ENCODE measurements around the gene CCNI2. TPM values are rescaled to one million over a fixed set of nuclear protein-coding genes. Genes with fewer than 3 reads are reported as not detected.
A peak's percentile ranks its signal among the peaks of the same experiment; 100 is the strongest.

Gene CCNI2
- total and polyA plus RNA-seq, 10 of the 15 experiments (the other 5 are each of a cell fraction or from before 2014, with no cell fraction given): 1.8 to 8.0 (median 3.2) TPM

DNA sequence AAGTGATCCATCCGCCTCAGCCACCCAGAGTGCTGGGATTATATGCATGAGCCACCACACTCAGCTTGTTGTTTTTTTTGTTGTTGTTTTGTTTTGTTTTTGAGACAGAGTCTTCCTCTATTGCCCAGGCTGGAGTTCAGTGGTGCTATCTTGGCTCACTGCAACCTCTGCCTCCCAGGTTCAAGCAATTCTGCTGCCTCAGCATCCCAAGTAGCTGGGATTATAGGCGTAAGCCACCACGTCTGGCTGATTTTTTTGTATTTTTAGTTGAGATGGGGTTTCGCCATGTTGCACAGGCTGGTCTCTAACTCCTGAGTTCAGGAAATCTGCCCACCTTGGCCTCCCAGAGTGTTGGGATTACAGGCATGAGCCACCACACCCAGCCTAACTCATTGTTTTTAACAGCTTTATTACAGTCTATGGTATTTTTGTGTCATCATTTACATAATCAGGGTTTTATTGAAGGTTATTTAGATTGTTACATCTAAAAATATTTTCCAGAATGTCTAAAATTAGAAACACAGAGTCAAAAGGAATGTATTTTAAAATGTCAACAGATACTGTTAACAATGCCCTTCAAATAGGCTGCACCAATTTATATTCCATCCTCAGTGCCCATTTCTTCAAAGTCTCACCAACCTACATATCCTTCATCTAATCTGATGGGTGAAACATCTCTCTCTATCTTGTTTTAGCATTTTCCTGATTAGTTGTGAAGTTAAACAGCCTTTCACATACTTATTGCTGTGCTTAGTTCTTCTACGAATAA lies 28.5 kb upstream of the CCNI2 start:
- H3K27me3 ChIP-seq (replicated peaks in 1 of 2; ENCODE audit: control insufficient read depth in 2 of 2, insufficient read depth in 2 of 2, low read length in 1 of 2): no peaks in the 10 kb centered on the region
- ATAC-seq: no peak; the same call in 2 of the 3 replicates
- CTCF ChIA-PET: interaction anchor here (0.7 to 1.9 kb wide), 3 partner anchors 9 to 19 kb away, joined by 3 to 6 read pairs (median 6); no protein-coding TSS in a partner anchor
- TF ChIP-seq SUZ12 (IDR thresholded peaks at IDR 0.05; ENCODE audit: unreplicated experiment): no peak
- no peak for TF ChIP-seq ASH2L (IDR thresholded peaks at IDR 0.05; ENCODE audit: borderline replicate concordance, low read depth)
- TF ChIP-seq NFYA (IDR thresholded peaks at IDR 0.05; ENCODE audit: borderline replicate concordance, low read depth, low read length): no peak
- TF ChIP-seq MTA3 (IDR thresholded peaks at IDR 0.05; ENCODE audit: borderline replicate concordance, low read length): no peak
- TF ChIP-seq EGR1 (IDR thresholded peaks at IDR 0.05; ENCODE audit: borderline replicate concordance in 1 of 2, low read depth in 2 of 2, low read length in 2 of 2): no peak
- POLR2A ChIA-PET: interaction anchor here (0.6 to 1.8 kb wide), 3 partner anchors 15 to 70 kb away, joined by 3 to 12 read pairs (median 4); no protein-coding TSS in a partner anchor
- WGBS (ENCODE audit: insufficient coverage, insufficient replicate concordance, low lambda C conversion rate, missing lambda C conversion rate): 99% methylated on average over 5 of the region's 5 CpGs
- SMC1A ChIA-PET (ENCODE audit: uncharacterized antibody, unreplicated experiment): interaction anchor here (1.0 to 4.5 kb wide), 10 partner anchors 8 to 101 kb away, joined by 3 to 33 read pairs (median 4); partner anchors contain the start of gene IL4
- BruUV-seq (replicated peaks): TSS peak; percentile 3
- no peaks in the 10 kb centered on the region for H3K79me2 ChIP-seq (ENCODE audit: control insufficient read depth, insufficient read depth, low read length)
- RAD21 ChIA-PET (ENCODE audit: unreplicated experiment): interaction anchor here (1.2 to 1.4 kb wide), 3 partner anchors 8 to 101 kb away, joined by 3 to 5 read pairs (median 4); no protein-coding TSS in a partner anchor
- H3K36me3 ChIP-seq (ENCODE audit: control insufficient read depth in 2 of 2, insufficient read depth in 2 of 2, low read length in 1 of 2): peaks cover 0 to 3% of the 10 kb centered on the region in 2 experiments; a peak in 2 of 4 replicates
- no peak overlapping the region for H3K9ac ChIP-seq (ENCODE audit: control insufficient read depth, insufficient read depth, low read length)
- no peak overlapping the region for H3K27ac ChIP-seq (ENCODE audit: control insufficient read depth, insufficient read depth)
- no peak overlapping the region for H3K4me2 ChIP-seq (ENCODE audit: control insufficient read depth, insufficient read depth)
- H3K4me1 ChIP-seq (ENCODE audit: control insufficient read depth, insufficient read depth, low read length): no peaks in the 10 kb centered on the region
- no peak overlapping the region for H2AFZ ChIP-seq (ENCODE audit: control insufficient read depth, low read depth, low read length)
- no peaks in the 10 kb centered on the region for H4K20me1 ChIP-seq (ENCODE audit: control insufficient read depth, insufficient read depth)
- no peak overlapping the region for H3K4me3 ChIP-seq
- no peaks in the 10 kb centered on the region for H3K9me3 ChIP-seq (replicated peaks; ENCODE audit: control insufficient read depth, insufficient read depth, low read length)
- no peak for FAIRE-seq
- intact Hi-C loops (cut with micrococcal nuclease; ENCODE audit: unreplicated experiment) (no loop called here), in situ Hi-C loops (cut with MboI) (no loop called here)
- no peak for DNase-seq (ENCODE audit: low read depth, low spot score)
